GM18870 (cell line): Measurements from ENCODE around the gene NEK6.
A peak's percentile ranks its signal among the peaks of the same experiment; 100 is the strongest.

Experiments used
- ATAC-seq: cut with Tn5 transposase; IDR thresholded peaks from one replicate; pipeline ENCODE4 v1.9.1; 2021; ENCODE audit warnings: moderate library complexity; ENCODE audit not compliant: unreplicated experiment

The NEK6 gene

DNA sequence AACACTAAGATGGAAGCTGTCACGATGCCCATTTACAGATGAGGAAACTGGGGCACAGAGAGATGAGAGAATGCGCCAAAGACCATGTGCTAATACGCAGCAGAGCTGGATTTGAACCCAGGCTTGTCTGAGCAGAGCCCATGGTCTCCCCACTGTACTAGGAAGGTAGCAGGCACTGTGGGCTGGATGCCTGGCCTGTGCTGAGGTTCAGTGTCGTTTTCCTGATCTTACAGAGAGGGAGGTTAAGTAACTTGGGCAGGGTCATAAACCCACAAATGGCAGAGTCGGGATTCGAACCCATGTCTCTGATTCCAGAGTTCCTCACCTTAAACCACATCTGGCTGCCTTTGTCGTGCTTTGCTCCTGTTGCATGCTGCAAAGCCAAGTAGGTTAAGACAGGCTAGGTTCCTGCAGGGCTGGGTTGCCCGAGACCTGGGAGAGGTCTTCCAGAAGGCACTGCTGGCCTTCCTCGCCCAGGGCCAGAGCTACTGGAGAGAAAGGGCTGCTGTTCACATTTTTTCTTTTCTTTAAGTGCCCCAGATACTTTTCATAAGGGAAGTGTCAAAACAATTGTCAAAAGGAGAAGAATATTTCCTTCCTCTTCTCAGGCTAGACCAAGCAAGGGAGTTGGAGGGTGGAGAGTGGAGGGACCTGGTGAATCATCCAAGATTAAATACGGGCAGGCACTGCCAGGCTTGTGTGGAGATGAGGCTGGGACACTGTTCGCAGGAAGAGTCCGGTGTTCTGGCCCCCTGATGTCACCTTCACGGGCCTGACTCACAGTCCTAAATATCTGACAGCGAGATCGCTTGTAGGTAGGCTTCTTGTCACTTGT lies 3.2 kb downstream of the NEK6 start:
- no peak for ATAC-seq

GRCh38 chr9:124261736-124262648 lies 4.2 kb downstream of the NEK6 start:
- no peak for ATAC-seq

GRCh38 chr9:124262649-124262972 lies 4.9 kb downstream of the NEK6 start:
- no peak for ATAC-seq

GRCh38 chr9:124263213-124263612 lies 5.5 kb downstream of the NEK6 start:
- no peak for ATAC-seq

DNA sequence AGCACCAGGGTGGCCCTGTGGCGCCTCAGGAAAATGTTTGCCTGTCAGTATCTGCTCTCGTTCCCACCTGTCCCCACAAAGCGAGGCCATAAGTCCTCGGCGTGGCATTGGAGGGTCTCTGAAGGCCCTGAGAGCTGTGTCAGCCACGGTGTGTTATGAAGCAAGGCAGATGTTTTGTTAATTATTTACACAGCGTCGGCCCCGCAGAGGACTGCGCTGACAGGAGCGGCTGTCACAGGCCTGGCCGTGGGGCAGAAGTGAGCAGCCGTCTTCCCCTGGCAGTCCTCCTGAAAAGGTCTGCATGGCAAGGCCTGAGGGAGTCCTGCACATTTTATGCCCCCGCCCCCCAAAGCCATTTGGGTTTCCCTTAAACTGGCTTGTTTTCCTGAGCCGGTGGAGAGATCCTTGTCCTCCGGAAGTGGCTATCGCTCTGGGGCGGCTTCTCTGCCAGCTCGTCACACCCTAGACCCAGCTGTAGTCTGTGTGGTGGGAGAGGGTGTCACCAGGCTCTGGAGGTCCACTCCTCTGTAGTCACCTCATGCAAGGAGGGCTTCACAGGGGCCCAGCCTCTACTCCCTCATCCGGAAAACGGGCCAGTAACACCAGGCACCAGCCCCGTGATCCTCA lies 6.2 kb downstream of the NEK6 start:
- ATAC-seq: no peak

DNA sequence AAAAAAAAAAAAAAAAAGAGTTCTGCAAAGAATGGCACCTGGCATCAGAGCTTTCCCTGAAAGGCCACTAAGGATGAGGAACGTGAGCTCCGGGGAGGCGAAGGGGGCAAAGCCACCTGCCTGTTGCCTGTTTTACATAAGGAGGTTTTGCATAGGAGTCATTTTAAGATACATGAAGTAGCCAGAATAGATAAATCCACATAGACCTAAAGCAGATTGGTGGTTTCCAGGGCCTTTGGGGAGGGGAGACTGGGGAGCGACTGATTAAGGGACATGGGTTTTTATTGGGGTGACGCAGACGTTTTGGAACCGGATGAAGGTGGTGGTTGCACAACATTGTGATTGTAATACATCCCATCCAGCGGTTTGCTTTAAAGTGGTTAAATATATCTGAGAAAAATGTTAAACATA lies 7.1 kb downstream of the NEK6 start:
- ATAC-seq: peak; percentile 51

DNA sequence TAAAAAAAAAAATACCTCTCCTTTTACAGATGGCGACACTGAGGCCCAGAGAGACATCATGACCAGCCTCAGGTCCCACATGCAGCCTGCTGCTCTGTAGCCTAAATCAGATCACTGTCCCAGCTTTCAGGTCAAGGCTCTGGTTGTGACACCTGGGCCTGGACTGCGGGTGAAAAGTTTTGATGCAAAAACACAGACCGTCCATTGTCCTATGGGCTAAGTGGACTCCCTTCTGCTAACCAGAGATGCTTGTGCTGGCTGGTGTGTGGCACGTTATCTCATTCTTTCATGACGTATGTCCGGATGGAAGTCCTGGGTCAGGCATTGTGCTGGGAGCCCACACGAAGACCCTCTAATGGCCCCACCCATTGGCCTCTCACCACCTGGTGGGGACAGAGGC lies 7.8 kb downstream of the NEK6 start:
- no peak for ATAC-seq

DNA sequence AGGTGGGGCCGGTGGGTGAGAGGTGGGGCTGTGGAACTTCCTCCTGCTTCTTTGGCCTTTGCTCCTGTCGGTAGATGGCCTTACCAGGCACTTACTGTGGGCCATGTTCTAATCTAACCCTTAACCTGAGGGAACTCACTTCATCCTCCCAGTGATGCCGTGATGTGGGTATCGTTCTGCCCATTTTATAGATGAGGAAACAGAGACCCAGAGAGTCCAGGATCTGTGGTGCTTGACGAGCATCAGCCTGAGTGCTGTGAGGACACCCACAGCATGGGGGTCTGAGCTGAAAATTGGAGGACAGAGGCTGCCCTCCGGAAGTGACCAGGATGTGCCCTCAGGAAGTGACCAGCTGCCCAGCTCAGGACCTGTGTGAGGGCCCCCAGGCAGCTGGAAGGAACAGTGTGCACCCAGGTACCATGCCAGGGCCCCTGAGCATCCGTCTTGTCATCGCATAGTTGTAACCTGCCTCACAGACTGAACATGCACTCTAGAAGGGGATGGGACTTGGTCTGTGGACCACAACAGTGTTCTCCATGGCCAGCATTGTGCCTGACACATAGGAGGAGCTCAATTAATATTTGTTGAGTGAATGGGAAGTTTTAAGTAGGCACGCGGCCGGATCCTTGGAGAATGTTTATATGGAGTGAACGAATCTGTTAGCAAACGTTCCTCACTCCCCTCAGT lies 8.5 kb downstream of the NEK6 start:
- ATAC-seq: no peak

- no peak for ATAC-seq
Observed at GRCh38 chr9:124266826-124267201, 9.1 kb downstream of the NEK6 start.

- no peak for ATAC-seq
Observed at GRCh38 chr9:124267271-124267807, 9.6 kb downstream of the NEK6 start.

GRCh38 chr9:124268248-124268647 lies 10.5 kb downstream of the NEK6 start:
- no peak for ATAC-seq

DNA sequence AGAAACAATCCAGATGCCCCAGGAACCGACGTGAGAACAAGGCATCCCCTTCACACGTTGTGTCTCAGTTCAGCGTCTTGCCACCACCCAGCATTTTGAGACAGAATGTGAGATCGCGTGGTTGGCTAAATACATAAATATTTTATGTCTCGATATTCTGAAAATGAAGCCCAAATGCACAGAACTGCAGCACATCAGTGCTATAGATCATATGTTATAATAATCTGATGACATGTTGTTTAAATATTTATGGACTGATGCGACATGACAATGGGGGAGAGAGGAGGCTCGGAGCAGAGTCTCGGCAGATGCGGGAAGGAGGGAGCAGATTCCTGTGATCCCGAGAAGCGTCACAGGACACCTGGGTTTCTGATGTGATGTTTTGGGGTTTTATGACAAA lies 10.9 kb downstream of the NEK6 start:
- ATAC-seq: no peak

GRCh38 chr9:124269556-124269955 lies 11.8 kb downstream of the NEK6 start:
- no peak for ATAC-seq

- no peak for ATAC-seq
Observed at GRCh38 chr9:124270504-124271335, 13.0 kb downstream of the NEK6 start.

GRCh38 chr9:124271660-124272059 lies 13.9 kb downstream of the NEK6 start:
- no peak for ATAC-seq

DNA sequence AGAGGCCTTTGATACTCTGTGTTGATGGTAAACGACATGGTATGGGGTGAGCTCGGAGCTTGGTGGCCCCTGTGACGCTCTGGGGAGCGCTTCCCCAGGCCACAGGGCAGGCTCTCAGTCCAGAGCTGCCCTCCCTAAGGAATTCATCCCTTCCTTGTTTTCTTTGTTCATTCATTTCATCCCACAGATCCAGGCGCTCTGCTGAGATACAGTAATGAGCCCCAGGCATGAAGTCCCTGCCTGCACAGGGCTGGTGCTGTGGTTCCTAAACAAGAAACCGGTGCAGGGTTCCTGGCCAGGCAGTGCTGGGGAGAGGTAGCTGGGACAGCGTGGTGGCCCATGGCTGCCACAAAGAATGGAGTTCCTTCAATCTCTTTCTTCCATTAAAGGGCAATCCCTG lies 14.4 kb downstream of the NEK6 start:
- no peak for ATAC-seq

DNA sequence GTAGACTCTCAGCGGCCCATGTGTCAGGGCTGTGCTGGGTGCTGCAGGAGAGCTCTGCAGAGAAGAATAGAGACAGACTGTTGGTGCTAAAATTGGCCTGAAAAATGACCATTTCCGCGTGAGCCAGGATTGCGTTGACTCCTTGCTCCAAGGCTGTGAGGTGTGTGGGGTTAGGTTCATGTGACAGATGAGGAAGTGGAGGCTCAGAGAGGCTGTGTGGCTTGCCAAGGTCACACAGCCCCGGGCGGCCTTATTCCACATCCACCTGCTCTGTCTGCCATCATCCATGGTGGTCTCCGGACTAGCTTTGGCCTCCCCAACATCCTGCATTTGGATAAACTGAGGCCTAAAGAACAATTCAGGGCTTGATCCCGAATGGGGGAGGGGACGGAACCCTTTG lies 15.2 kb downstream of the NEK6 start:
- no peak for ATAC-seq

- no peak for ATAC-seq
Observed at GRCh38 chr9:124273427-124274160, 15.8 kb downstream of the NEK6 start.

DNA sequence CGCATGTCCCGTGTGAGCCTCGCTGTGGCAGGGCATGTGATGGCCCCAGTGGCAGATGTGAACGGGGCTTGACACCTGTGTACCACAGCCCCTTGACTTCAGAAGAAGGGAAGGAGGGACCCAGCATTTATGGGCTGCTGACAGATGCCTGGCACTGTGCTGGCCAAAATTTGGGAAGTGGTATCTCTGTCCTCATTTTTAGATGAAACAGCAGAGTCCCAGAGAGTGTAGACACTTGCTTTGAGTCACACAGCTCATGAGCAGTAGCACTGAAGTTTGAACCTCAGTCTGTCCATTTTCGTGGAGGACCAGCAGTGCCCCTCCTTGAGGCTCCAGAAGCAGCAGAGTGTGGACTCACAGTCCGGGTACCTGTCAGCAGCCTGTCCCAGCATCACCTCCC lies 16.5 kb downstream of the NEK6 start:
- no peak for ATAC-seq
